GM04504 (cell line): Measurements from ENCODE around the gene AKAP13.
"Not testable (repeated sequence)": the region's sequence is repeated elsewhere in the genome, so short reads cannot be mapped to it uniquely, and the experiment has no call there.

Source experiments
- DNase-seq: peaks from one replicate; pipeline ENCODE4 v3.0.0-alpha.2; 2012; ENCODE audit warnings: low read depth

AKAP13 gene

GRCh38 chr15:85625166-85625830 lies 244.9 kb downstream of the AKAP13 start:
- DNase-seq, result no peak

- DNase-seq, result no peak
Measured at GRCh38 chr15:85625856-85626255, 245.5 kb downstream of the AKAP13 start.

GRCh38 chr15:85627213-85627935 lies 247.0 kb downstream of the AKAP13 start:
- DNase-seq, result no peak

GRCh38 chr15:85630311-85630710 lies 249.9 kb downstream of the AKAP13 start:
- no peak for DNase-seq

GRCh38 chr15:85631018-85631417 lies 250.6 kb downstream of the AKAP13 start:
- no peak for DNase-seq

GRCh38 chr15:85632014-85632413 lies 251.6 kb downstream of the AKAP13 start:
- DNase-seq, result no peak

- no peak for DNase-seq
Measured at GRCh38 chr15:85633859-85634258, 253.5 kb downstream of the AKAP13 start.

- DNase-seq, result no peak
Measured at GRCh38 chr15:85636351-85636750, 255.9 kb downstream of the AKAP13 start.

- no peak for DNase-seq
Measured at GRCh38 chr15:85639752-85640381, 259.5 kb downstream of the AKAP13 start.

GRCh38 chr15:85642065-85642692 lies 261.8 kb downstream of the AKAP13 start:
- DNase-seq, result no peak

GRCh38 chr15:85642693-85643066 lies 262.3 kb downstream of the AKAP13 start:
- DNase-seq, result no peak

GRCh38 chr15:85646538-85647091 lies 266.2 kb downstream of the AKAP13 start:
- DNase-seq, result peak; percentile 64

- no peak for DNase-seq
Measured at GRCh38 chr15:85649372-85649771, 269.0 kb downstream of the AKAP13 start.

- DNase-seq, result no peak
Measured at GRCh38 chr15:85651548-85651947, 271.1 kb downstream of the AKAP13 start.

GRCh38 chr15:85652457-85652856 lies 272.1 kb downstream of the AKAP13 start:
- no peak for DNase-seq

GRCh38 chr15:85657132-85657531 lies 276.7 kb downstream of the AKAP13 start:
- no peak for DNase-seq

GRCh38 chr15:85658816-85659215 lies 278.4 kb downstream of the AKAP13 start:
- no peak for DNase-seq

GRCh38 chr15:85661859-85662258 lies 281.5 kb downstream of the AKAP13 start:
- no peak for DNase-seq

- DNase-seq, result not testable (repeated sequence)
Measured at GRCh38 chr15:85665677-85666076, 285.3 kb downstream of the AKAP13 start.

- DNase-seq, result peak; percentile 98
Measured at GRCh38 chr15:85667491-85668424, 287.4 kb downstream of the AKAP13 start.

- DNase-seq, result no peak
Measured at GRCh38 chr15:85671156-85671555, 290.8 kb downstream of the AKAP13 start.
